Measurements from ENCODE around the gene ZNF93.
"Not testable (repeated sequence)": the region's sequence is repeated elsewhere in the genome, so short reads cannot be mapped to it uniquely, and the experiment has no call there.

Gene ZNF93

GRCh38 chr19:19900729-19901444 is at the start of gene ZNF93:
Gene ZNF93 (plus strand): TSS chr19:19900946. CDS start chr19:19901089, 143 bp downstream.
- peak; percentile 4 for DNase-seq (ENCODE audit: low spot score)

- DNase-seq (ENCODE audit: low spot score) = not testable (repeated sequence)
Measured at GRCh38 chr19:19851740-19852139, 49.0 kb upstream of the ZNF93 start.

GRCh38 chr19:19858751-19859150 is 42.0 kb upstream of the ZNF93 start:
- no peak for DNase-seq (ENCODE audit: low spot score)

- no peak for DNase-seq (ENCODE audit: low spot score)
Measured at GRCh38 chr19:19860756-19861390, 39.9 kb upstream of the ZNF93 start.

GRCh38 chr19:19865750-19866610 is 34.8 kb upstream of the ZNF93 start, which contains the start of gene ZNF253:
Gene ZNF253 (plus strand): TSS chr19:19865882. CDS start chr19:19865997, 115 bp downstream.
- DNase-seq (ENCODE audit: low spot score) = peak; percentile 57

GRCh38 chr19:19866611-19867248 is 34.0 kb upstream of the ZNF93 start:
- no peak for DNase-seq (ENCODE audit: low spot score)

- DNase-seq (ENCODE audit: low spot score) = not testable (repeated sequence)
Measured at GRCh38 chr19:19870086-19870485, 30.7 kb upstream of the ZNF93 start.

- no peak for DNase-seq (ENCODE audit: low spot score)
Measured at GRCh38 chr19:19871932-19872331, 28.8 kb upstream of the ZNF93 start.

GRCh38 chr19:19873381-19873780 is 27.4 kb upstream of the ZNF93 start:
- no peak for DNase-seq (ENCODE audit: low spot score)

GRCh38 chr19:19877724-19878123 is 23.0 kb upstream of the ZNF93 start:
- no peak for DNase-seq (ENCODE audit: low spot score)

GRCh38 chr19:19884583-19884982 is 16.2 kb upstream of the ZNF93 start:
- DNase-seq (ENCODE audit: low spot score) = no peak

GRCh38 chr19:19892055-19892941 is 8.4 kb upstream of the ZNF93 start:
- DNase-seq (ENCODE audit: low spot score) = not testable (repeated sequence)

GRCh38 chr19:19900139-19900728 is 512 bp upstream of the ZNF93 start:
- no peak for DNase-seq (ENCODE audit: low spot score)

- not testable (repeated sequence) for DNase-seq (ENCODE audit: low spot score)
Measured at GRCh38 chr19:19907551-19907950, 6.8 kb downstream of the ZNF93 start.

GRCh38 chr19:19909654-19910053 is 8.9 kb downstream of the ZNF93 start:
- no peak for DNase-seq (ENCODE audit: low spot score)

- DNase-seq (ENCODE audit: low spot score) = no peak
Measured at GRCh38 chr19:19911150-19911549, 10.4 kb downstream of the ZNF93 start.

- no peak for DNase-seq (ENCODE audit: low spot score)
Measured at GRCh38 chr19:19914596-19914995, 13.8 kb downstream of the ZNF93 start.

- not testable (repeated sequence) for DNase-seq (ENCODE audit: low spot score)
Measured at GRCh38 chr19:19930417-19930816, 29.7 kb downstream of the ZNF93 start.

- not testable (repeated sequence) for DNase-seq (ENCODE audit: low spot score)
Measured at GRCh38 chr19:19933432-19934314, 32.9 kb downstream of the ZNF93 start.

- DNase-seq (ENCODE audit: low spot score) = no peak
Measured at GRCh38 chr19:19937403-19937802, 36.7 kb downstream of the ZNF93 start.
